Nephron progenitor cell (in vitro differentiated cells): ENCODE data around the gene NPSR1.

Source experiments
- DNase-seq: peaks from one replicate; pipeline ENCODE4 v3.0.0; 2021
- H3K27ac Mint-ChIP-seq: 2 replicates; pipeline ENCODE4 v1.8.0; 2021; ENCODE audit warnings: mild to moderate bottlenecking, moderate library complexity, mixed read lengths
- H3K27me3 Mint-ChIP-seq: 2 replicates; pipeline ENCODE4 v1.8.0; 2021; ENCODE audit warnings: mild to moderate bottlenecking, low read depth, mixed read lengths; ENCODE audit not compliant: poor library complexity
- H3K36me3 Mint-ChIP-seq: 2 replicates; pipeline ENCODE4 v1.8.0; 2021; ENCODE audit warnings: low read depth, mixed read lengths
- H3K4me1 Mint-ChIP-seq: 2 replicates; pipeline ENCODE4 v1.8.0; 2021; ENCODE audit warnings: mixed read lengths
- H3K4me3 Mint-ChIP-seq: 2 replicates; pipeline ENCODE4 v1.8.0; 2021; ENCODE audit warnings: mild to moderate bottlenecking, moderate library complexity, mixed read lengths
- H3K9me3 Mint-ChIP-seq: 2 replicates; pipeline ENCODE4 v1.8.0; 2021; ENCODE audit warnings: mild to moderate bottlenecking, moderate library complexity, mixed read lengths
- TF ChIP-seq, protein P1 (sequence below): fragments of 200-600 bp; sonication (generic); IDR thresholded peaks from 2 replicates; pipeline ENCODE4 v1.5.0; 2021; ENCODE audit warnings: antibody characterized with exemption

NPSR1 gene

DNA sequence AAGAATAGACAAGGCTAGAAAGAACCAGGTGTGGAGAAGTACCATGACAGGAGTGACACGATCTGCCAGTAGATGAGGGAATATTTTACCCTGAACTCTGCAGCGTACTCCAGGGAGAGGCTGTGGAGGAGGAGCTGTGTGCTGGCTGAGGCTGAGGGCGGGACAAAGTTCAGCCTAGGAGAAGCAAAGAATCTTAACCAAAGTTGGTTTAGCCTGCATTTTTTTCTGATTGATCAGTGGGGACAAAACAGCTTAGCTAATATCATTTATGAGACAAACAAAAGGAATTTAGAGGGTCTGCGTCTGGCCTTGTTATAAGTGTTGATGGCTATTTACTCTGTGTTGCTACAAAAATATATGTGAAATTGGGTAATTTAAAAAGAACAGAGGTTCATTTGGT is 5.2 kb upstream of the NPSR1 start:
- peaks cover 9% of the 10 kb centered on the region for H3K4me1 Mint-ChIP-seq
- DNase-seq: no peak
- TF ChIP-seq, protein P1, sequence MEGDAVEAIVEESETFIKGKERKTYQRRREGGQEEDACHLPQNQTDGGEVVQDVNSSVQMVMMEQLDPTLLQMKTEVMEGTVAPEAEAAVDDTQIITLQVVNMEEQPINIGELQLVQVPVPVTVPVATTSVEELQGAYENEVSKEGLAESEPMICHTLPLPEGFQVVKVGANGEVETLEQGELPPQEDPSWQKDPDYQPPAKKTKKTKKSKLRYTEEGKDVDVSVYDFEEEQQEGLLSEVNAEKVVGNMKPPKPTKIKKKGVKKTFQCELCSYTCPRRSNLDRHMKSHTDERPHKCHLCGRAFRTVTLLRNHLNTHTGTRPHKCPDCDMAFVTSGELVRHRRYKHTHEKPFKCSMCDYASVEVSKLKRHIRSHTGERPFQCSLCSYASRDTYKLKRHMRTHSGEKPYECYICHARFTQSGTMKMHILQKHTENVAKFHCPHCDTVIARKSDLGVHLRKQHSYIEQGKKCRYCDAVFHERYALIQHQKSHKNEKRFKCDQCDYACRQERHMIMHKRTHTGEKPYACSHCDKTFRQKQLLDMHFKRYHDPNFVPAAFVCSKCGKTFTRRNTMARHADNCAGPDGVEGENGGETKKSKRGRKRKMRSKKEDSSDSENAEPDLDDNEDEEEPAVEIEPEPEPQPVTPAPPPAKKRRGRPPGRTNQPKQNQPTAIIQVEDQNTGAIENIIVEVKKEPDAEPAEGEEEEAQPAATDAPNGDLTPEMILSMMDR: no peak
- H3K27ac Mint-ChIP-seq: peak overlapping the region; percentile 91
- no peaks in the 10 kb centered on the region for H3K27me3 Mint-ChIP-seq
- H3K4me3 Mint-ChIP-seq: no peak overlapping the region
- no peaks in the 10 kb centered on the region for H3K36me3 Mint-ChIP-seq
- peaks cover 12% of the 10 kb centered on the region for H3K9me3 Mint-ChIP-seq

DNA sequence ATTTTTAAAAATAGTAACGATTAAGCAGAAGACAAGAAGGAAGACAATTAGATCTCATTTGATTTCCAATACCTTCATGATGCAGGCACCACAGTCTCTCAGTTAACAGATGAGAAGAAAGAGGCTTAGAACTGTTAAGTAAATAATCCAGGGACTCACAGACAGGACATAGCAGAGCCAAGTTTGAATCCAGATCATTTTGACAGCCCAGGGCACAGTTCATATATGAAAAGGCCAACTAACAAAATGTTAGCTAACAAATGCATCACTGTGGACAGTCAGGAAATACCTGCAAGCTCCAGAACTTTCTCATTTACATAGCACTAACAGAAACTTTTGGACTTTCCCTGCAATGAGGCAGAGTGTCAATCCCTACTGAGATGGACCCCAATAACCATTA is 4.2 kb upstream of the NPSR1 start:
- Mint-ChIP-seq H3K36me3 (no peaks in the 10 kb centered on the region), H3K27me3 (no peaks in the 10 kb centered on the region), H3K4me3 (no peak overlapping the region), H3K9me3 (peaks cover 12% of the 10 kb centered on the region), H3K4me1 (peaks cover 9% of the 10 kb centered on the region), H3K27ac (no peak overlapping the region)
- no peak for DNase-seq
- TF ChIP-seq, protein P1: no peak

DNA sequence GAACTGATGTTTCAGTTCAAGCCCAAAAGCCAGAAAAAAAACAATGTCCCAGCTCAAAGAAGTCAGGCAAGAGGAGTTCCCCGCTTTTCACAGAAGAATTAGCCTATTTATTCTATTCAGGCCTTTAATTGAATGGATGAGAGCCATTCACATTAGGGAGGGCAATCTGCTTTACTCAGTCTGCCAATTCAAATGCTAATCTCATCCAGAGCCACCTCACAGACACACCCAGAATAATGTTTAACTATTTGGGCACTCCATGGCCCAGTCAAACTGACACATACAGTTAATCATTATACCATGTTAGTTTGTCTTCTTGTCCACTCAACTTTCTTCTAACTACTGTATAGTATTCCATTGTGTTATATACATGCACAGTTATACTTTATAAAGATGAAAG is 2.6 kb upstream of the NPSR1 start:
- TF ChIP-seq, protein P1: no peak
- H3K36me3 Mint-ChIP-seq: no peaks in the 10 kb centered on the region

DNA sequence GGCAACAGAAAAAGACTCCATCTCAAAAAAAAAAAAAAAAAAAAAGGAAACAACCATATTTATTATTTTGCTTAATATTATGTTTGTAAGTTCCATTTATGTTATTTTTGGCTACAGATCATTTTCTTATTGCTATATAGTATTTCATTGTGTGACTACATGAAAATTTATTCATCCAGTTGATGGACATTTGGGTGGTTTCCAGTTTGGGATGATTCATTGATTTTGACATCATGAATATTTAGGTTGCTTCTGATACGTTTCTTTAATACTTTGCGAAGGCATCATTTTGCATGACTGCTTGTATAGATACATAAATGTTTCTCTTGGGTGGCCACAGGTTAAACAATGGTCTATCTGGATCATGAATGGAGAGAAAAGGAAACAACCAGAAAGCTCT is 2.0 kb upstream of the NPSR1 start:
- no peak for DNase-seq
- no peaks in the 10 kb centered on the region for H3K27me3 Mint-ChIP-seq
- no peak overlapping the region for H3K4me3 Mint-ChIP-seq
- H3K27ac Mint-ChIP-seq: no peak overlapping the region
- H3K36me3 Mint-ChIP-seq: no peaks in the 10 kb centered on the region
- H3K9me3 Mint-ChIP-seq: peaks cover 3% of the 10 kb centered on the region
- TF ChIP-seq, protein P1: no peak
- peaks cover 24% of the 10 kb centered on the region for H3K4me1 Mint-ChIP-seq

More for the DNA sequence above, 2.6 kb upstream of the NPSR1 start:
- no peak for DNase-seq
- no peaks in the 10 kb centered on the region for H3K27me3 Mint-ChIP-seq
- no peak overlapping the region for H3K27ac Mint-ChIP-seq
- no peak overlapping the region for H3K4me3 Mint-ChIP-seq
- H3K4me1 Mint-ChIP-seq: peaks cover 19% of the 10 kb centered on the region
- peaks cover 6% of the 10 kb centered on the region for H3K9me3 Mint-ChIP-seq

DNA sequence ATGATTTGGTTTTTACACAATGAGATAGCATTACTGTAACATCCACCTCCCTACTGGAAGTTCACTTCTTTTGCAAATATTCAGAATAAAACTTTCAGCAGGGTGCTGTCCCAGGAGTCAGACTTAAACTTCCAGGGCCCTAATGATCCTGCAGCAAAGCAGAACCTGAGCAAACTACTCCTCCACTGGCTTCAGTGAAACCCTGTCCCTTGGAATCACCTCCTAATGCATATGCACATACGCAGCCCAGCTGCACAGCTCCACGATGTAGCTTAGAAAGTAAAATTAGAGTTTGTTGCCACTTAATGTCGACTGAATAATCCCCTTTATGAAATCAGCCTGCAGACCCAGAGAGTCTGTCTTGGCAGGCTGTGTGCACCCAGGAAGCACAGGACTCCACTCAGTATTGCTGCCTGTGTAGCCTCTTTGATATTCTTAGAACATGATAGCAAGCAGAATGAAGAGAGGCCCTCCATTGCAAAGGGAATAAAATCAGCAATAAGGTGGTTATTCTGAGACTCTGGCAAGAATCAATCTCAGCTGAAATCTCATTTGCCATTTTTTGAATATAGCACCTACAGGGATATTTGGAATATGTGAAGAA is 1.6 kb downstream of the NPSR1 start:
- H3K4me1 Mint-ChIP-seq: peaks cover 24% of the 10 kb centered on the region
- peaks cover 7% of the 10 kb centered on the region for H3K27me3 Mint-ChIP-seq
- peak overlapping the region; percentile 21 for H3K27ac Mint-ChIP-seq
- no peak for DNase-seq
- TF ChIP-seq, protein P1: no peak
- no peaks in the 10 kb centered on the region for H3K9me3 Mint-ChIP-seq
- H3K36me3 Mint-ChIP-seq: no peaks in the 10 kb centered on the region
- H3K4me3 Mint-ChIP-seq: no peak overlapping the region

DNA sequence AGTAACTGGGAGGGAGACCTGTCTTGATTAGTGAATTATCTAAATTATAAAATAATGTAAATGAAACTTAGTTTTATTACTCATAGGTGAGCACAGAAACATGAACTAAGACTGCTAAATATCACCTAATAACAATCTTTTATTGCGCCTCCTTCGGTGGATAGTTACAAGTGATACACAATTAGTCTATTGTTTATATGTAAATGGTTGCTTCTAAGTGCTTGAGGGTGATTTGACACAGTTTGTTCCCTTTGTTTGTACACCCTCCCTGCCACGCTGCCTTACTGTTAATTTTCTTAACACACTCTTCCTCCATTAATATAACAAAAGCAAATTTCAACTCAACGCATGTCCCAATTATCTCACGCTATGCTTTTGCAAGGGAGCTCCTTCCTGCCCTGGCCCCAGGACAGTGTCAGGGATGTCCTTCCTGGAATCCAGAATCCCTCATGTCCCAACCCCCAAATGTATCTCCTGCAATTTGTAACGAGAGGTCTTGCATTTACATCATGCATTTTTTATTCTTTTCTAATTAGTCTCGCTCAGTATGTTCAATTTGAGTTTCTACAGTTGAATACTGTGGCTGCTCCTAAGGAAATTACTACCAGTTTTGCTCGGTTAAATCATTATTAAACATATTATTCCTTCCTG is 4.2 kb downstream of the NPSR1 start:
- no peak overlapping the region for H3K27ac Mint-ChIP-seq
- H3K9me3 Mint-ChIP-seq: no peaks in the 10 kb centered on the region
- H3K36me3 Mint-ChIP-seq: no peaks in the 10 kb centered on the region
- H3K4me1 Mint-ChIP-seq: peaks cover 24% of the 10 kb centered on the region
- TF ChIP-seq, protein P1: no peak
- peaks cover 7% of the 10 kb centered on the region for H3K27me3 Mint-ChIP-seq
- DNase-seq: no peak
- H3K4me3 Mint-ChIP-seq: no peak overlapping the region
